GM19035 (cell line): ENCODE data around the gene AFF1.

Source experiments
- ATAC-seq: cut with Tn5 transposase; IDR thresholded peaks from one replicate; pipeline ENCODE4 v1.9.1; 2021; ENCODE audit not compliant: unreplicated experiment

AFF1 gene

DNA sequence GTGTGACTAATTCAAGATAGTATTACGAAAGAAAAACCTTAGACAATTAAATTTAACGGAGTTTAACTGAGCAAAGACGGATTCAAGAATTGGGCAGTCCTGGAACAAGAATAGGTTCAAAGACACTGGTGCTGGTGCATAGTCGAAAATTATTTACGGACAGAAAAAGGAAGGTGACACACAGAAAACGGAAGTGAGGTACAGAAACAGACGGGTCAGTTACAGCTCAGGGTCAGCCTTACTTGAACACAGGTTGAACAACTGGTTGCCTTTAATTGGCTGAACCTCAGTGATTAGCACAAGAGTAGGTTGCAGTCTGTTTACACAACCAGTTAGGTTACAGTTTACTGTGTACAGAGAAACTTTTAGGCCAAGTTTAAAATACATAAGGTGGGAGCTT lies 254.1 kb downstream of the AFF1 start:
- ATAC-seq: no peak
